ENCODE data around the gene IFNA14. TPM values are rescaled to one million over a fixed set of nuclear protein-coding genes. Genes with fewer than 3 reads are reported as not detected.
"Not testable (repeated sequence)": the region's sequence is repeated elsewhere in the genome, so short reads cannot be mapped to it uniquely, and the experiment has no call there.

The IFNA14 gene
- not detected for polyA plus RNA-seq (2012; ENCODE audit: insufficient read depth, insufficient read length)

GRCh38 chr9:21239911-21240310 is at the start of gene IFNA14:
TSS of gene IFNA14 (minus strand) at chr9:21240005. CDS start at chr9:21239935, 70 bp downstream.
- no peak for DNase-seq (ENCODE audit: low read depth, low spot score)

GRCh38 chr9:21287280-21287679 is 47.5 kb upstream of the IFNA14 start:
- DNase-seq (ENCODE audit: low read depth, low spot score): no peak

More at GRCh38 chr9:21239911-21240310, at the start of gene IFNA14:
- H3K4me3 ChIP-seq (ENCODE audit: low read length): no peak within 1 kb of the TSS

GRCh38 chr9:21286659-21287058 is 46.9 kb upstream of the IFNA14 start:
- DNase-seq (ENCODE audit: low read depth, low spot score): no peak
- H3K4me3 ChIP-seq (ENCODE audit: low read length): no peak overlapping the region

More at GRCh38 chr9:21287280-21287679, 47.5 kb upstream of the IFNA14 start:
- no peak overlapping the region for H3K4me3 ChIP-seq (ENCODE audit: low read length)

- no peak overlapping the region for H3K4me3 ChIP-seq (ENCODE audit: low read length)
- DNase-seq (ENCODE audit: low read depth, low spot score): no peak
Observed at GRCh38 chr9:21286099-21286498, 46.3 kb upstream of the IFNA14 start.

DNA sequence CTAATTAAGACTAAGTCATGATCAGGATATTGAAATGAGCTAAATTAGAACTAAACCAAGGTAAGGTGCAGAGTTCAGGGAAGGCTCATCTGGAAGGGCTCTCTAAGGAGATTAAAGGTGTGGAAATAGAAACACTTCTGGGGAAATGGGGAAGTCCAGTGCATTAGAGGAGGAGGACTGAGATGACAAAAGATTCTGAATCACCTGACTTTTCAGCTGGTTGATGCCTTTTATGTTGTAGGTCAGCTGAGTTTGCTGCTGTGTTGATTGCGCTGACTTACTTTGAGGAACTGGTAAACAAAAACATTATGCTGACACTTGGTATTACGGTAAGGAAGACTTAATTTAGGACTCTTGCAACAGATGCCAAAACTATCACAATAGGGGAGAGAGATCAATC is 41.5 kb upstream of the IFNA14 start:
- DNase-seq (ENCODE audit: low read depth, low spot score): no peak
- H3K4me3 ChIP-seq (ENCODE audit: low read length): no peak overlapping the region

DNA sequence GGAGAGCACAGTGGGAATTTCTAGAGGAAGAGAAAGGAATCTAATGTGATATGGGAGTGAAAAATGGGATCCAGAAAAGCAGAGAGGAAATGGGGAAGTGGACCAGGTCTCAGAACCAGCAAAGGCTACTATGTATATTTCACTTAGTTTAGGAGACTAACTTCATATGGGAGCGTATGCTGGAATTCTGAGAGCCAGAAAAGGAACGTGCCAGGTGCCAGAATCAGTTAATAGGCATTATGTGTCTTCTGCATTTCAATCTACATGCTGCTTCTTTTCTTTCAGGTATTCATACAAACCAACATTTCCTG is 28.5 kb upstream of the IFNA14 start:
- no peak for DNase-seq (ENCODE audit: low read depth, low spot score)
- H3K4me3 ChIP-seq (ENCODE audit: low read length): no peak overlapping the region

GRCh38 chr9:21267485-21268346 is 27.9 kb upstream of the IFNA14 start:
- H3K4me3 ChIP-seq (ENCODE audit: low read length): no peak overlapping the region
- DNase-seq (ENCODE audit: low read depth, low spot score): no peak

DNA sequence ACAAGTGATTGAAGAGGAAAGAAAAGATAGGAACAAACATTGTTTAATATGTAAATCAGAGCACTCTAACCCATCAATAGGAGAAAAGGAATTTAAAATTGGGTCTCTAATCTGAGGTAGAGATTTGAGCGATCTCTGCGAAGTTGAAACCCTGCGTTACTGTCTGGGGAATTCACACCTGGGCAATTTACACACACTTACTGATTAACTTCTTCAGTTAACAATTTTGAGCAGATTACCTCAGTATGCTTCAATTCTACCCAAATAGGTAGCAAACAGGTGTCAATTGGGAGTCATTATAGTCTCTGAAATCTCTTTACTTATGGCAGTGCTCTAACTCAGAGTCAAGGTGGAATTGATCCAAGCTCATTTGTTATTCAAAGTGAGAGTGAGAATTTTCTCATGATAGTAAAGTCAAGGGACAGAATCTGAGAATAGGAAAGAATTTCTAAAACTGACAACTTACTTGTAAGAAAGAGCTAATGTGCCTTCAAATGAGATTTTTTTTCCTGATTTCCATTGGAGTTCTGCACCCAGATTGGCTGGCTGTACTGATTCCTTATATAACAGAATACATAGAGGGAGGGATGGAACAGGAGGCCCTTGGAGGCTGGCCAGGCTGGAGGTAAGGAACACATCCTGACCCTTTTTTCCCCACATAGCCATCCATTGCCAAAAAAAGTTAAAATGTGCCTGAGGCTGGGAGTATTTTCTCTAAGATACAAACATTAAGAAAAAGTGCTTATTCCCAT is 27.1 kb upstream of the IFNA14 start:
- no peak overlapping the region for H3K4me3 ChIP-seq (ENCODE audit: low read length)
- DNase-seq (ENCODE audit: low read depth, low spot score): no peak

- H3K4me3 ChIP-seq (ENCODE audit: low read length): no peak overlapping the region
- DNase-seq (ENCODE audit: low read depth, low spot score): no peak
Observed at GRCh38 chr9:21265421-21266189, 25.8 kb upstream of the IFNA14 start.

- H3K4me3 ChIP-seq (ENCODE audit: low read length): no peak overlapping the region
- DNase-seq (ENCODE audit: low read depth, low spot score): no peak
Observed at GRCh38 chr9:21255538-21256212, 15.9 kb upstream of the IFNA14 start.

DNA sequence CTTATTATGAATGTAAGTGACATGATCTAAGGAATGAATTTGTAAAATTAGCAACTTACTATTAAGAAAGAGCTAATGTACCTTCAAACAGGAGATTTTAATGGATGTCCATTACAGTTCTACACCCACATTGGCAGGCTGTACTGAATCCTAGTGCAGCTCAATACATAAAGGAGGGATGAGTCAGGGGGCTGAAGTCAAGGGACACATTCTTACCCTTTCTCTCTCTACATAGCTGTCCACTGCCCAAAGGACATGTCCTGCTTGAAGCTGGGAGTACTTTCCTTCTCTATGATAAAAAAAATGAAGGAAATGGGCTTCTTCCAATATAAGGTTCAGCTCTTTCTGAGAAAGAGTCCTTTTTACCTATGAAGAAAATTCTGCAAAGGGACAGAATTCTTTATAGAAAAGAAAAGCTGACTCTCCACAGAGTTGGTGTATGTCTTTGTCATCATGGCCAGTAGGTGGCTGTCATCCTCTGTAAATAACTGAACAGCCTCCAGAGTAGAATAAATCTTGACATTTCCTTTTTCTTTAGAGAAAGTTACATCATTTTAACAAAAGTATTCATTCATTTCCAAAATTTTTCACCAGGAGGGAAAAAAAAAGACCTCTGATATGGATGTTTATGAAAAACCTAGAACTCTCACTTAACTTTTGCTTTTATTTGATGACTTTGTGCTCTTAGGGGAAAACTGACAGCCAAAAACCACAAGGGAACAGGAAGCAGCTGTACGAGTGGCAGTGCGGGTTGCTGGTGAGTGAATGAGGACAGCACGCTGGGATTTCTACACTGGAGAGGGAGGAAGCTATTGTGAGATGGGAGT is 13.1 kb upstream of the IFNA14 start:
- H3K4me3 ChIP-seq (ENCODE audit: low read length): no peak overlapping the region
- no peak for DNase-seq (ENCODE audit: low read depth, low spot score)

DNA sequence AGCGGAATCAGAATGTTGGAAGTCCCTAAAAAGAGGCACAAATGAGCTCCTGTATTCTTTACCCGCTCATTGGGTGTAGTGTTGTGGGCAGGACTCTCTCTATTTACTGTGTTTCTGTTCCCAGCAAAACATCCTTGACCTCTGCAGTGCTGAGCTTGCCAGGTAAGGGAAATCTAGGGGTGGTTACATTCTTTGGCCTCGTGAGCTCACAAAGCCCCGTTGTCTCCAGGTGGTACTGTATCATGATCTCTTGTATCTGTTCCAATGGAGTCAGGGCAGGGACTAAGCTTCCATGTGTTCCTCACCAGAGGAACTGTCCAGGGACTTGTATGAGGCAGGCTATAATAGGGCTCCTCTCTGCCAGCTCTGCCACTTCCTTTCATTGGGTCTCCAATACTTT is 11.8 kb upstream of the IFNA14 start:
- DNase-seq (ENCODE audit: low read depth, low spot score): no peak
- no peak overlapping the region for H3K4me3 ChIP-seq (ENCODE audit: low read length)

DNA sequence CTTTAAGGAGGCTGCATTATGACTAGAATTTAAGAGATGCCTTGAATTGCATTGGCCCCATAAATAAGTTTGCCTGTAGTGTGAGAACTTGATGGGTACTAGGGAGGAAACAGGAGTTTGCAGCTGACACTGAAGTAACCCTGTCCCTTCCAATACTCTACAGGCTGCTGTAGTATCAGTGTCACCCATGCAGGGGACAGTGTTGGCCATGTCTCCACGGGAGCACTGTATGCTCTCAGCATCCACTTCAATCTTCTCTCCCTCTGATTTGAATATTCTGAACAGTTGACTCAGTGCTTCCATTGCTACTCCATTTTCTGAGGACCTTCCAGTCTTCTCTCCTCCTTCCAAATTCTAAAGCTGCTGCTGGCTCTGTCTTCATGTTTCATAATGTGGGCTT is 11.4 kb upstream of the IFNA14 start:
- no peak for DNase-seq (ENCODE audit: low read depth, low spot score)
- H3K4me3 ChIP-seq (ENCODE audit: low read length): no peak overlapping the region

GRCh38 chr9:21244836-21245235 is 5.0 kb upstream of the IFNA14 start:
- H3K4me3 ChIP-seq (ENCODE audit: low read length): no peak overlapping the region
- no peak for DNase-seq (ENCODE audit: low read depth, low spot score)

- not testable (repeated sequence) for H3K4me3 ChIP-seq (ENCODE audit: low read length); DNase-seq (ENCODE audit: low read depth, low spot score)
Observed at GRCh38 chr9:21236360-21236714, 3.5 kb downstream of the IFNA14 start.

DNA sequence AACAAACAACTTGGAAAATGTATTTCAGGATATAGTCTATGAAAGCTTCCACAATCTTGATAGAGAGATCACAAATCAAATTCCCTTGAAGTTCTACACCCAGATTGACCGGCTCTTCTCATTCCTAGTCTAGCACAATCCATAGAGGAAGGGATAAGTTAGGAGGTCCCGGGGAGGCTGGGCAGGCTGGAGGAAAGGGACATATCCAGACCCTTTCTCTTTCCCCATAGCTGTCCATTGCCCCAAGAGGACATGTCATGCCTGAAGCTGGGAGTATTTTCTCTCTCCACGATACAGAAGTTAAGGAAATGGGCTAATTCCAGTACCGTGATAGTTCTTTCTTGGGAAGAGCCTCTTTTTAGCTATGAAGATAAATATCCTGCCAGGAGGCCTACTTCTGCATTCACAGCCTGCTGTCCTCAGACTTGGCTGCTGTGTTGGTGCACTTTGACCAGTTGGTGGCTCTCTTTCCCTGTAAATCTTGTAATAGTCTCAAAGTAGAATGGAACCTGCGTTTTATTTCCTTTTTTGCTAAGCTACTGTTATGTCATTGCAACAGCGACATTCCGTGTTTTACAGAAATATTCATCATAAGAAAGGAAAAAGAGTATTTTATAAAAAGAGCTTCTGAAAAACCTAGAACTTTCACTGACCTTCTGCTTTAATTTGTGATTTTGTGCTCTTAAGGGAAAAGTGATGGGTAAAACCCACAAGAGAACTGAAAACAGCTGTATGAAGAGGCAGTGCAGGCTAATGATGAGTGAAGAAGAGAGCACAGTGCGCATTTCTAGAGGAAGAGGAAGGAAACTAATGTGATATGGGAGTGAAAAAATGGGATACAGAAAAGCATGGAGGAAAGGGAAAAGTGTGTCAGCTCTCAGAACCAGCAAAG is 4.1 kb downstream of the IFNA14 start:
- not testable (repeated sequence) for H3K4me3 ChIP-seq (ENCODE audit: low read length); DNase-seq (ENCODE audit: low read depth, low spot score)

DNA sequence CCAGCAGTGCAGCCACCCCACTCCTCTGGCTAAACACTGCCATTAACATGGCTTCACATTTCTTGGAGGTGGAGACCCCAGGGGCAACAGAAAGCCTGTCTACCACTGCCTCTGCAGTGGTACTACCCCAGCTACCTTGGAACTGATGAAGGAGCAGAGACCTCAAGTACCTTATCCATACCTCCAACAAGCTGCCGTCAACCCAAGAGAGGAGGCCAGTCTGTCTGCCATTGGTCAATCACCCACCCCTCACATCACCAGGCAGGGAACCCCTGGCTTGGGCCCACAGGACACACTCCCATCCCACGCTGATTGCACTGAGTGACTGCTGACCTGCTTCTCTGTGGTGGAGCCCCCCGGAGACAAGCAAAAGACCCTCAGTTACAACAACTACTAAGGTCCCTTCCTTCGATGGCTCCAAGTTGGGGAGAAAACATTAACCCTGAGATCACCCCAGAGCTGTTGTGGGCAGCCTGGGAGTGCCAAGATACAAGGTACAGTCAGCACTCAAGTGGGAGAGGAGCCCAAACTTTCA is 5.6 kb downstream of the IFNA14 start:
- H3K4me3 ChIP-seq (ENCODE audit: low read length): no peak overlapping the region
- no peak for DNase-seq (ENCODE audit: low read depth, low spot score)

Measured in Jurkat, Clone E6-1 (cell line).